Activated CD4-positive, CD25-positive, alpha-beta regulatory T cell treated with anti-CD3 and anti-CD28 coated beads, Interleukin-2, amount 50 U/mL, for 24 hours (primary cell): ENCODE results near the gene FZD10.

Experiments used
- ATAC-seq, 2 donors: fragments of 150-1000 bp; cut with Tn5 transposase; one replicate each; pipeline ENCODE4 v1.10.0; 2021; ENCODE audit warnings: mild to moderate bottlenecking in 1 of 2, moderate library complexity in 1 of 2

FZD10 gene

GRCh38 chr12:130132831-130133511 is 29.3 kb upstream of the FZD10 start:
- no peak for ATAC-seq

- no peak for ATAC-seq
These were observed 28.3 kb upstream of the FZD10 start for GRCh38 chr12:130133851-130134562.

- no peak for ATAC-seq
These were observed 27.7 kb upstream of the FZD10 start for GRCh38 chr12:130134563-130134915.

- no peak for ATAC-seq
These were observed 25.7 kb upstream of the FZD10 start for GRCh38 chr12:130136509-130137039.

- ATAC-seq, result no peak
These were observed 24.9 kb upstream of the FZD10 start for GRCh38 chr12:130137040-130138018.

- no peak for ATAC-seq
These were observed 23.8 kb upstream of the FZD10 start for GRCh38 chr12:130138478-130138877.

GRCh38 chr12:130139567-130140421 is 22.5 kb upstream of the FZD10 start:
- ATAC-seq, result no peak

- ATAC-seq, result no peak
These were observed 21.2 kb upstream of the FZD10 start for GRCh38 chr12:130141105-130141504.

GRCh38 chr12:130141901-130142683 is 20.2 kb upstream of the FZD10 start:
- no peak for ATAC-seq

- no peak for ATAC-seq
These were observed 19.5 kb upstream of the FZD10 start for GRCh38 chr12:130142736-130143135.

- ATAC-seq, result no peak
These were observed 19.1 kb upstream of the FZD10 start for GRCh38 chr12:130143136-130143535.

GRCh38 chr12:130144256-130144655 is 18.0 kb upstream of the FZD10 start:
- no peak for ATAC-seq

GRCh38 chr12:130145731-130146130 is 16.5 kb upstream of the FZD10 start:
- ATAC-seq, result no peak

GRCh38 chr12:130146176-130146931 is 15.9 kb upstream of the FZD10 start:
- no peak for ATAC-seq

- no peak for ATAC-seq
These were observed 14.2 kb upstream of the FZD10 start for GRCh38 chr12:130147875-130148596.

- no peak for ATAC-seq
These were observed 10.4 kb upstream of the FZD10 start for GRCh38 chr12:130151846-130152245.

GRCh38 chr12:130152386-130152785 is 9.9 kb upstream of the FZD10 start:
- no peak for ATAC-seq

- ATAC-seq, result no peak
These were observed 8.5 kb upstream of the FZD10 start for GRCh38 chr12:130153803-130154202.

GRCh38 chr12:130154276-130155070 is 7.8 kb upstream of the FZD10 start:
- no peak for ATAC-seq
